Urothelium cell line (cell line): Measurements from ENCODE around the gene ITGB1BP1.
"Not testable (repeated sequence)": the region's sequence is repeated elsewhere in the genome, so short reads cannot be mapped to it uniquely, and the experiment has no call there.

ENCODE experiments used
- DNase-seq: peaks from one replicate; pipeline ENCODE4 v3.0.0; 2011; ENCODE audit warnings: low spot score, mixed read lengths
- FAIRE-seq: peaks from 2 replicates; lab custom pipeline; 2011; peaks lifted over from hg19 to GRCh38; lab: Jason Lieb, UNC

ITGB1BP1 gene

GRCh38 chr2:9401646-9402371 is 21.5 kb downstream of the ITGB1BP1 start:
- no peak for DNase-seq
- FAIRE-seq: no peak

- no peak for FAIRE-seq
- no peak for DNase-seq
Observed at GRCh38 chr2:9401059-9401547, 22.2 kb downstream of the ITGB1BP1 start.

DNA sequence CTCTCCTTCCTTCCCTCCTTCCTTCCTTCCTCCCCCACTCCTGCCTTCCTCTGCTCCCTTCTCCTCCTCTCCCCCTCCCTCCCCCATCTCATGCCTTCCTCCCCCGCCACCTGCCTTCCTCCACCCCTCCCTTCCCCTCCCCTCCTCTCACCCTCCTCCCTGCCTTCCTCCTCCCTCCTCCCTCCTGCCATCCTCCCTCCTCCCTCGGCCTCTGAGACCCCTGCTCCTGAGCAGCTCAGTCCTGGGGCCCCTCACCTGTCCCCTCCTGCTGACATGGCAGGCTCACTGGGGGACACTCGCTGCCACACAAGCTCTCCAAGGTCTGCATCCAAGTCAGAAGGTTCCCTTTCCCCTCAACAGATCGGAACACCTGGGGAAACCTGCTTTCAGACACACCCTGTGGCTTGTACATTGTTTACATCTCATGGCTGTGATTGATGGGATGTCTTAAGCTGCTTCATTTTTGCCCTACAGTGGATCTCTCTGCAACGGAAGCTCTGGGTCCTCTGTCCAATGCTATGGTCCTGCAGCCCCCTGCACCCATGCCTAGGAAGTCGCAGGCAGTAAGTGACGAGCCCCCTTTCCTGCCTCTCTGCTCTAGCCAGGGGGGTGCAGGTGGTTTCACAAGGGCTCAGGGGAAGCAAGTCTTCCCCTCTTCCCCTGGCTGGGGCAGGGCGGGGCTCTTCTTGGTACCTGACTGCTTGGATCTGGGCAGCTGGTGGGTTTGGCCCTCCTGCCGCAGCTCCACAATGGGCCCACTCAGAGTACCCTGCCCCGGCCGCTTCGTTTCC is 22.9 kb downstream of the ITGB1BP1 start:
- FAIRE-seq: peak; percentile 9
- no peak for DNase-seq

DNA sequence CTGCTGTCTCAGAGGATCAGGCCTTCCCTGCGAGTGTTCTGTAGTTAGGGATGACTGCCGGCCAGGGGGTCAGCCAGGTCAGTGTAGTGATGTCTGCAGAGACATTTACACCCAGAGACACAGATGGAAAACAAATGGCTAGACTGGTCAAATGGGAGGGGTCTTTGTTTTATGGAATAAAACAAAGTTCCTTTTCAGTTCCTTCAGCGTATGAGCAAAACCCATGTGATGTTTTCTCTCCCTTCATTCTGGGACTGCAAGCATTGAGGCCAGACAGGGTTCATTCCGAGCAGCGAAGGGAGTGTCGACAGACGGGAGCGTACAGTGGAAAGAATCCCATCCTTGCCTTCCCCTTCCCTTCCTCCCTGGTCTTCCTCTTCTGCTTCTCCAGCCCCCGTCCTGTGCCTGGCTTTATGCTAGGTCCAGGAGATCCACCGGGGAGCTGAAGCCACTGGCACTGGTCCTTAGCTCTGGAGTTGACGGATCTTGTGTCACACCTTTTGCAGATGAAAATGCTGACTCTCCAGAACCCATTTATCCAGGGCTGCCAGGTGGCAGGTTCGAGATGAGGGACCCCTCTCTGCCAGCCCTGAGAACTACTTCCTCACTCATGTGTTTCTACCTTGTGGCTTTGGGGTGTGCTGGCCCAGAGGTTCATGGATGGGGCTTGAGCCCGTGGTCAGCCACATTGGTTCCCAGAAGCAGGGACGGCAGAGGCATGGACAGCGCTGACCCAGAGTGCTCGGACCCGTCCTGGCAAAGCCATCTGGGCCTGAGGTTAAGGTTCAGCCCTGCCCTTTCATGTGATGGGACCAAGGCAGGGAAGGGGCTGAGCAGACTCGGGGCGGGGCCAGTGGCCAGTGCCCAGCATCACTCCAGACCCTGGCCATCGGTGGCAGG is 24.2 kb downstream of the ITGB1BP1 start:
- no peak for DNase-seq
- no peak for FAIRE-seq

DNA sequence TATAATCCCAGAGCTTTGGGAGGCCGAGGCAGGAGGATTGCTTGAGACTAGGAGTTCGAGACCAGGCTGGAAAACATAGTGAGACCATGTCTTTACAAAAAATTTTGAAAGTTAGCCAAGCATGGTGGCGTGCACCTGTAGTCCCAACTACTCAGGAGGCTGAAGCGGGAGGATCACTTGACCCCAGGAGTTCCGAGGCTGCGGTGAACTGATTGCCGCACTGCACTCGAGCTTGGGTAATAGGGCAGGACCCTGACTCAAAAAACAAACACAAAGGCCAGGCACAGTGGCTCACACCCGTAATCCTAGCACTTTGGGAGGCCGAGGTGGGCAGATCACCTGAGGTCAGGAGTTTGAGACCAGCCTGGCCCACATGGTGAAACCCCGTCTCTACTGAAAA is 25.1 kb downstream of the ITGB1BP1 start:
- FAIRE-seq, DNase-seq: not testable (repeated sequence)

- no peak for DNase-seq
- no peak for FAIRE-seq
Observed at GRCh38 chr2:9397201-9397600, 26.1 kb downstream of the ITGB1BP1 start.

DNA sequence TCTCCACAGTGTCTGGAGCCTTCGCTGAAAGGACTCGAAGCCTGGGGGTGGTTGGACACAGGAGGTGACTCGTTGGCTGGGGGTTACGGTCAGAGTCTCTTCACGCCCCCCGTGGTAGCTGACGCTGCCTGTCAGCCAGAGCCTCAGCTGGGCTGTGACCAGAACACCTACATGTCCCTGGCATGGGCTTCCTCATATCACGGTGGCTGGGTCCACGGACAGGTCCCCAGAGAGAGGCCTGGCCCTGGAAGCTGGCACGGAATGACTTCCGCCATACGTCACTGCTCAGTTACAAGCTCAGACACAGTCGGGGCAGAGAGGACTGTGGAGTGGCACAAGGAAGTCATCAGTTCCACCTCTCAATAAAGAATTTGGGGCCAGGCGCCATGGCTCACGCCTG is 28.5 kb downstream of the ITGB1BP1 start:
- FAIRE-seq: no peak
- no peak for DNase-seq

GRCh38 chr2:9392898-9393765 is 30.2 kb downstream of the ITGB1BP1 start:
- DNase-seq (no peak), FAIRE-seq (no peak)

- DNase-seq (no peak), FAIRE-seq (no peak)
Observed at GRCh38 chr2:9391961-9392720, 31.2 kb downstream of the ITGB1BP1 start.

GRCh38 chr2:9390991-9391390 is 32.3 kb downstream of the ITGB1BP1 start:
- DNase-seq: no peak

DNA sequence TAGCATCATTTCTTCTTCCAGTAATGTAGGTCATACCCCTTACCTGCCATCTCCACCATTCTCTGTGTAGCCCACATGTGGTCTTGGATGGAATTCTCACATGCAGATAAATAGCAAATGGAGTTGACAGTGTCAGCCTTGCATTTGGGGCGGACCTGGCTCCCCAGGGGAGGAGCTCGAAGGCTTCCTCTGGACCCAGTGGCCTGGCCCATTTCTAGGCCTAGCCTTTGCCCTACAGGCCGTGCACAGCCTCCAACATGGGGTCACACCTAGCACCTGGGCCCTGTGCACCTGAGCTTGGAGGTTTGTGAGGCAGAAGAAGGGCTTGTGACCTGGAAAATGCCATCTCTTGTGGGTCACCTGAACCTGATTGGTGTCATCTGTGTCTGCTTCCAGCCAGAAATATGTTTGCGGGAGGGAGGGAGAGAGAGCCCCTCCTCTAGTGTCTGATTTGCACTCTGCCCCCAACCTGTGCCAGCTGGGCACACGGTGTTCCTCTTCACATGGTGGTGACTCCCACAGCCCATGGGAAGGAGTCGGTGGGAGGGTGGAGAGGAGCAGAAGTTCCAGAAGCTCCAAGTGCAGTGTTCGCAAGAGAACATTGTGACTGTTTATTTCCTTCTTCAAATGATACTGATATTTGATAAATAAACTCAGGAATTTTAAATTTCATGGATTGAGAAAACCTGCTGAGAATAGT is 33.0 kb downstream of the ITGB1BP1 start:
- FAIRE-seq: no peak
- DNase-seq: no peak

More at GRCh38 chr2:9390991-9391390, 32.3 kb downstream of the ITGB1BP1 start:
- FAIRE-seq: no peak

GRCh38 chr2:9388950-9389911 is 34.1 kb downstream of the ITGB1BP1 start:
- FAIRE-seq: no peak
- DNase-seq: no peak

- DNase-seq: no peak
Observed at GRCh38 chr2:9388199-9388681, 35.1 kb downstream of the ITGB1BP1 start.

DNA sequence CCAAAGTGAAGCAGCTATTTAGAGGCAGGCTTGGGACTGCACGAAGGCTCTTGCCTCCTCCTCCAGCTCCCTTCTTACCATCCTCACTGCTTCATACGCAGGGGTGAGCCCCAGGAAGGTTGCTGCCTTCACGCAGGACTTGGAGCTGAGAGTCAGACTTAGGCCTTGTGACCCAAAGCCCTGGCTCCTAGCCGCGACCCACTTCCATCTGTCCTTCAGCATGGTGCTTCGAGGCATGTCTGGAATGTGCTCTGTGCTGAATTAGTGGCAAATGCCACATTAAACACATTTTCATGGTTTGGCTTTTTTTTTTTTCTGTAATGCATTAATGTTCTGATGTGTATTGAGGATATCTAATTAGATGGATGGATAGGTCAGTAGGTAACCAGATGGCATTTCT is 37.5 kb downstream of the ITGB1BP1 start:
- no peak for DNase-seq

More at GRCh38 chr2:9388199-9388681, 35.1 kb downstream of the ITGB1BP1 start:
- FAIRE-seq: no peak

GRCh38 chr2:9384521-9384920 is 38.8 kb downstream of the ITGB1BP1 start:
- DNase-seq (no peak), FAIRE-seq (no peak)

More for the DNA sequence above, 37.5 kb downstream of the ITGB1BP1 start:
- no peak for FAIRE-seq

DNA sequence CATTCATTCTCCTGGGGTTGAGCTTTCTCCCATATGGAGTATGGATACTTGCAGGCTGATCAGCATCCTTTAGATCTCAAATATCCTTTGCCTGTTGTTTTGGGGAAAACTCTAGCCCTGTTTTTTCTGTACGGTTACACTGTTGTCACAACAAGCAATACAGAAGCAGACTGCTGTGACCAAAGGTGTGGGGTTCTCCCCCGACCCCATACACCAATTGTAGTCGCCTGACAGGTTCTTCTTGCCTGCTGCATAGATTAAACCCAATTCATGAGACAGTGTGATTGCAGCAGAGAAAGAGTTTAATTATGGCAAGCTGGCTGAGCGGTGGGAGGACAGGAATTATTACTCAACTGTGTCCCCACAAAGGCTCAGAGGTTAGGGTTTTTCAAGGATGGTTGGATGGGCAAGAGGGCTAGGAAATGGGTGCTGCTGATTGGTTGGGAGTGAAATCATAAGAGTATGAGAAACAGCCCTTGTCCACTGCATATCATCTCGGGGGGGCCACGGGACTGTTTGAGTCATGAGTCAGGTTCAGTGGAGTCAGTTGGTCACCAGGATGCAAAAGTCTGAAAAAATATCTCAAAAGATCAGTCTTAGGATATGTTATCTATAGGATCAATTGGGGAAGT is 40.6 kb downstream of the ITGB1BP1 start:
- FAIRE-seq (no peak), DNase-seq (no peak)
